Hepatocyte (in vitro differentiated cells): ENCODE results near the gene SNTB2. TPM values are rescaled to one million over a fixed set of nuclear protein-coding genes. Genes with fewer than 3 reads are reported as not detected.
"Not testable (repeated sequence)": the region's sequence is repeated elsewhere in the genome, so short reads cannot be mapped to it uniquely, and the experiment has no call there.

ENCODE experiments used
- DNase-seq: peaks from one replicate; pipeline ENCODE4 v3.0.0-alpha.2; 2016; ENCODE audit warnings: low spot score
- H2AFZ ChIP-seq: fragments of 200-600 bp; sonication (generic); 2 replicates; pipeline ENCODE4 v1.6.0; 2016; ENCODE audit warnings: antibody characterized with exemption, mild to moderate bottlenecking
- H3K27ac ChIP-seq: fragments of 200-600 bp; sonication (generic); 2 replicates; pipeline ENCODE4 v1.5.1; 2016; ENCODE audit warnings: mild to moderate bottlenecking
- H3K27me3 ChIP-seq: fragments of 200-600 bp; sonication (generic); 2 replicates; pipeline ENCODE4 v1.6.1; 2016
- H3K36me3 ChIP-seq: fragments of 200-600 bp; sonication (generic); replicated peaks from 2 replicates; pipeline ENCODE4 v1.5.1; 2016; ENCODE audit warnings: low read depth; ENCODE audit not compliant: insufficient read depth
- H3K4me1 ChIP-seq: fragments of 200-600 bp; sonication (generic); 2 replicates; pipeline ENCODE4 v1.5.1; 2016; ENCODE audit warnings: mild to moderate bottlenecking, moderate library complexity; ENCODE audit not compliant: insufficient read depth
- H3K4me2 ChIP-seq: fragments of 200-600 bp; sonication (generic); 2 replicates; pipeline ENCODE4 v1.6.0; 2016
- H3K4me3 ChIP-seq: fragments of 200-600 bp; sonication (generic); 2 replicates; pipeline ENCODE4 v1.5.1; 2016; ENCODE audit warnings: mild to moderate bottlenecking
- H3K79me2 ChIP-seq: fragments of 200-600 bp; sonication (generic); 2 replicates; pipeline ENCODE4 v1.6.0; 2017; ENCODE audit warnings: mild to moderate bottlenecking
- H3K9me2 ChIP-seq: fragments of 200-600 bp; sonication (generic); replicated peaks from 2 replicates; pipeline ENCODE4 v1.6.0; 2017; ENCODE audit warnings: mild to moderate bottlenecking; ENCODE audit not compliant: insufficient read depth
- H3K9me3 ChIP-seq: fragments of 200-600 bp; sonication (generic); 2 replicates; pipeline ENCODE4 v1.5.1; 2016; ENCODE audit warnings: low read depth, mild to moderate bottlenecking
- H4K20me1 ChIP-seq: fragments of 200-600 bp; sonication (generic); 2 replicates; pipeline ENCODE4 v1.6.0; 2016; ENCODE audit warnings: mild to moderate bottlenecking; ENCODE audit not compliant: insufficient read depth, poor library complexity, severe bottlenecking
- CTCF ChIP-seq: fragments of 200-600 bp; sonication (generic); IDR thresholded peaks from 2 replicates; pipeline ENCODE4 v1.5.1; 2016; ENCODE audit warnings: antibody characterized with exemption, mild to moderate bottlenecking; ENCODE audit not compliant: poor library complexity
- EZH2 ChIP-seq: fragments of 200-600 bp; sonication (generic); IDR thresholded peaks from 2 replicates; pipeline ENCODE4 v1.6.1; 2016; ENCODE audit warnings: antibody characterized with exemption, mild to moderate bottlenecking, borderline replicate concordance
- EZH2phosphoT487 ChIP-seq: fragments of 200-600 bp; sonication (generic); IDR thresholded peaks from one replicate; pipeline ENCODE4 v1.6.1; 2018; ENCODE audit warnings: antibody characterized with exemption, mild to moderate bottlenecking, low read depth, moderate library complexity; ENCODE audit not compliant: unreplicated experiment, severe bottlenecking
- WGBS: methylation state at CpG from one replicate; pipeline ENCODE4 v1.1.6; 2016; ENCODE audit warnings: low lambda C conversion rate; ENCODE audit errors: missing lambda C conversion rate; 5-methylcytosine and 5-hydroxymethylcytosine counted together
- polyA plus RNA-seq: library from polyadenylated mRNA; unstranded; fragments of >200 nt; fragmentation: Nextera tagmentation; extraction: Ambion mirVana; gene quantifications from 2 replicates; pipeline ENCODE4 v1.2.1, GENCODE V29; 2016
- total RNA-seq: library from RNA; depleted of rRNA; stranded (reverse); fragments of >200 nt; gene quantifications from 2 replicates; pipeline ENCODE4 v1.2.3, GENCODE V29; 2014

The SNTB2 gene
- total and polyA plus RNA-seq, 2 experiments from 2014 or later = 21.5 to 36.7 TPM

GRCh38 chr16:69141936-69142335 is 45.0 kb upstream of the SNTB2 start:
- H3K79me2 ChIP-seq = peaks cover 22% of the 10 kb centered on the region
- H3K9me2 ChIP-seq = no peaks in the 10 kb centered on the region
- H3K36me3 ChIP-seq = no peaks in the 10 kb centered on the region
- TF ChIP-seq EZH2phosphoT487 (no peak), EZH2 (no peak), CTCF (no peak)
- H3K27ac ChIP-seq = no peak overlapping the region
- H4K20me1 ChIP-seq = no peaks in the 10 kb centered on the region
- H2AFZ ChIP-seq = no peak overlapping the region
- H3K4me1 ChIP-seq = no peaks in the 10 kb centered on the region
- no peak overlapping the region for H3K4me3 ChIP-seq
- no peak for DNase-seq
- WGBS = 94% methylated on average over 4 of the region's 4 CpGs
- no peaks in the 10 kb centered on the region for H3K9me3 ChIP-seq
- no peak overlapping the region for H3K4me2 ChIP-seq
- H3K27me3 ChIP-seq = no peaks in the 10 kb centered on the region

DNA sequence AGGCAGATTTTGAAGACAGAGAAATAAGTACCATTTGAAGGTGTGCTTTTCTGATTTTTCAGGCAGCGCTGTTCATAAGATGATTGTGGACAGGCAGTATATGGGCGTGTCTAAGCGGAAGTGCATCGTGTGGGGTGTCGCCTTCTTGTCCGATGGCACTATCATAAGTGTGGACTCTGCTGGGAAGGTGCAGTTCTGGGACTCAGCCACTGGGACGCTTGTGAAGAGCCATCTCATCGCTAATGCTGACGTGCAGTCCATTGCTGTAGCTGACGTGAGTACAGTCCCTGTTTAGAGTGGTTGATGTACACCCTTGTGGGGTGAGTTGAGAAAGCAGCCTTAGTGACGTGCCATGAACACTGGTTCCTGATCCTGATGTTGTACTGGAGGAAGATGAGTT is 43.8 kb upstream of the SNTB2 start:
- TF ChIP-seq EZH2phosphoT487 = no peak
- TF ChIP-seq CTCF = no peak
- TF ChIP-seq EZH2 = no peak
- 95% methylated on average over 11 of the region's 11 CpGs for WGBS
- Histone ChIP-seq H3K79me2 (peaks cover 11% of the 10 kb centered on the region), H3K9me2 (no peaks in the 10 kb centered on the region), H3K4me1 (no peaks in the 10 kb centered on the region), H3K4me2 (no peak overlapping the region), H3K27me3 (no peaks in the 10 kb centered on the region), H4K20me1 (no peaks in the 10 kb centered on the region), H3K4me3 (no peak overlapping the region), H3K9me3 (no peaks in the 10 kb centered on the region), H2AFZ (no peak overlapping the region), H3K36me3 (no peaks in the 10 kb centered on the region), H3K27ac (no peak overlapping the region)
- peak; percentile 11 for DNase-seq

DNA sequence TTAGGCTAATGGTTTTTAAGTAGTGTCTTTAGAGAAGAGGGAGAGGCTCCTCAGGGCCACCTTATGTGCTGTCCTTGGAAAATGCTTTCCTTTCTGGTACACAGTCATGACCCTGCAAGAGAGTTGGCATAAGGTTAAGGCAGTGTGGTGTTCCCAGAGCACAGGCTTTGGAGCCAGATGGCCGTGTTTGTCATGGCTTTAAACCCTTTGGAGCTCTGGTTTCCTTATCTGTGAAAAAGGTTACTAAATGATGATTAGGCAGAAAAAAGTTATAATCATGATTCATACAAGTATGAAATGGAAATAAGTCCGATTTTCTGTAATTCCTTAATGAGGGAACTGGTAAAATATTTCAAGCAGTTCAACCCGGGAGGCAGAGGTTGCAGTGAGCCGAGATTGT is 41.3 kb upstream of the SNTB2 start:
- 67% methylated on average over 4 of the region's 4 CpGs for WGBS
- H3K36me3 ChIP-seq = no peaks in the 10 kb centered on the region
- no peaks in the 10 kb centered on the region for H3K9me2 ChIP-seq

DNA sequence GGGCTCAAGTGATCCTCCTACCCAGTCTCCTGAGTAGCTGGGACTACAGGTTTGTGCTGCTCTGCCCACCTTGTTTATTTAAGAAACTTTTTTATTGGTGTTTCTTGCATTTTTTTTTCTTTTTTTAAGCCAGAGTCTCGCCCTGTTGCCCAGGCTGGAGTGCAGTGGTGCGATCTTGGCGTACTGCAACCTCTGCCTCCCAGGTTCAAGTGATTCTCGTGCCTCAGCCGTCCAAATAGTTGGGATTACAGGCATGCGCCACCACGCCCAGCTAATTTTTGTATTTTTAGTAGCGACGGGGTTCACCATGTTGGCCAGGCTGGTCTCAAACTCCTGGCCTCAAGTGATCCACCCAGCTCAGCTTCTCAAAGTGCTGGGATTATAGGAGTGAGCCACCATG is 37.3 kb upstream of the SNTB2 start:
- H2AFZ ChIP-seq, H3K27ac ChIP-seq, DNase-seq, H4K20me1 ChIP-seq, H3K9me2 ChIP-seq, H3K4me3 ChIP-seq, H3K36me3 ChIP-seq, H3K27me3 ChIP-seq, H3K79me2 ChIP-seq, H3K4me2 ChIP-seq, H3K9me3 ChIP-seq, H3K4me1 ChIP-seq: not testable (repeated sequence)
- 95% methylated on average over 9 of the region's 9 CpGs for WGBS

More for the DNA sequence above, 41.3 kb upstream of the SNTB2 start:
- TF ChIP-seq EZH2phosphoT487 = no peak
- TF ChIP-seq EZH2 = no peak
- TF ChIP-seq CTCF = no peak
- no peak overlapping the region for H2AFZ ChIP-seq
- H3K27me3 ChIP-seq = no peaks in the 10 kb centered on the region
- H3K4me2 ChIP-seq = no peak overlapping the region
- no peaks in the 10 kb centered on the region for H3K9me3 ChIP-seq
- no peak overlapping the region for H3K4me3 ChIP-seq
- peak overlapping the region; percentile 47 for H3K27ac ChIP-seq
- H3K4me1 ChIP-seq = no peaks in the 10 kb centered on the region
- no peaks in the 10 kb centered on the region for H4K20me1 ChIP-seq
- peak; percentile 30 for DNase-seq
- peaks cover 3% of the 10 kb centered on the region for H3K79me2 ChIP-seq
